ENCODE results near the gene D2HGDH. TPM values are rescaled to one million over a fixed set of nuclear protein-coding genes. Genes with fewer than 3 reads are reported as not detected.

Gene D2HGDH
- total RNA-seq, 1 experiment from 2014 or later: 46.3 TPM

Other genes with a start within 250 kb of the D2HGDH start
- gene STK25, start 226.0 kb upstream of the D2HGDH start, total RNA-seq (2021; ENCODE audit: unreplicated experiment): 160 TPM
- 41.5 TPM for gene BOK, start 175.9 kb upstream of the D2HGDH start, total RNA-seq (2021; ENCODE audit: unreplicated experiment)
- gene THAP4, start 97.5 kb upstream of the D2HGDH start, total RNA-seq (2021; ENCODE audit: unreplicated experiment): 71.2 TPM
- gene ATG4B, start 96.9 kb upstream of the D2HGDH start, total RNA-seq (2021; ENCODE audit: unreplicated experiment): 87.4 TPM
- gene DTYMK, start 47.8 kb upstream of the D2HGDH start, total RNA-seq (2021; ENCODE audit: unreplicated experiment): 83.3 TPM
- 45.9 TPM for gene ING5, start 32.6 kb upstream of the D2HGDH start, total RNA-seq (2021; ENCODE audit: unreplicated experiment)
- 0.44 TPM for gene GAL3ST2, start 42.2 kb downstream of the D2HGDH start, total RNA-seq (2021; ENCODE audit: unreplicated experiment)
- gene NEU4, start 74.6 kb downstream of the D2HGDH start, total RNA-seq (2021; ENCODE audit: unreplicated experiment): 0.34 TPM
- gene PDCD1, start 124.3 kb downstream of the D2HGDH start, total RNA-seq (2021; ENCODE audit: unreplicated experiment): 0.22 TPM
- gene RTP5, start 135.1 kb downstream of the D2HGDH start, total RNA-seq (2021; ENCODE audit: unreplicated experiment): not detected